ENCODE measurements around the gene ZFYVE9. TPM values are rescaled to one million over a fixed set of nuclear protein-coding genes. Genes with fewer than 3 reads are reported as not detected.

Gene ZFYVE9
- total and polyA plus RNA-seq, 10 of the 15 experiments (the other 5 are each of a cell fraction or from before 2014, with no cell fraction given) = 0.26 to 6.9 (median 2.3) TPM

DNA sequence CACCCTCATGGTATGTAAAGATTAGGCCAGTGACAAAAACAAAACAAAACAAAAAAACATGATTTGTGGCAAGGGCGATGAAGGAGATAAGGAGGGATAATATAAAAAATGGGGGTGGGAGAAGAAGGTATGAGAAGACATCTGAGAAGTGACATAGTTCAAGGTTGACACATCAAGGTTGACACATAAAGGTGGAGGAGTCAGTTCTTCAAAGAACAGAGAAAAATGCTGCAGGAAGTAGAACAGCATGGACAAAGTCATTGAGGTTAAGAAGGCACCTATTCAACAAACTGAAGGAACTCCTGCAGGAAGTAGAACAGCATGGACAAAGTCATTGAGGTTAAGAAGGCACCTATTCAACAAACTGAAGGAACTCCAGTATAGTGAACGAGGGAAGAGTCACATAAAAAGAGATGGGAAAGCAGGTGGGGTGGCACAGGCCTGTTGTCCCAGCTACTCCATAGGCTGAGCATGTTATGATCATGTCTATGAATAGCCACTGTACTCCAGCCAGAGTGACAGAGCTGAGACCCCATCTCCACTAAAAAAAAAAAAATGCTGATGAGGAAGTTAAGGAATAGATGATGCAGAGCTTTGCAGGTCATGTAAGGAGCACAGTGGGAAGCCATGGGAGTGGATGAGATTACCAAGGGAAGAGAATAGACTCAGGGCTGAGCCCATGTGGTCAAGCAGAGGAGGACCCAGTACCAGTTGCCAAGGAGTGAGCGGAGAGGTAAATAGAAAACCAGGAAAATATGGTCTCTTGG is 101.5 kb downstream of the ZFYVE9 start:
- Histone ChIP-seq H3K27ac (ENCODE audit: control insufficient read depth, insufficient read depth) (no peak overlapping the region), H4K20me1 (ENCODE audit: control insufficient read depth, insufficient read depth) (no peaks in the 10 kb centered on the region; the same call in 1 of the 2 replicates), H3K4me3 (no peak overlapping the region), H3K36me3 (ENCODE audit: control insufficient read depth in 2 of 2, insufficient read depth in 2 of 2, low read length in 1 of 2) (no peaks in the 10 kb centered on the region), H3K9me3 (replicated peaks; ENCODE audit: control insufficient read depth, insufficient read depth, low read length) (no peaks in the 10 kb centered on the region), H3K4me2 (ENCODE audit: control insufficient read depth, insufficient read depth) (no peak overlapping the region), H3K27me3 (replicated peaks in 1 of 2; ENCODE audit: control insufficient read depth in 2 of 2, insufficient read depth in 2 of 2, low read length in 1 of 2) (no peaks in the 10 kb centered on the region), H3K79me2 (ENCODE audit: control insufficient read depth, insufficient read depth, low read length) (no peaks in the 10 kb centered on the region), H2AFZ (ENCODE audit: control insufficient read depth, low read depth, low read length) (no peak overlapping the region), H3K4me1 (ENCODE audit: control insufficient read depth, insufficient read depth, low read length) (peaks cover 22% of the 10 kb centered on the region), H3K9ac (ENCODE audit: control insufficient read depth, insufficient read depth, low read length) (no peak overlapping the region)
- CTCF ChIA-PET = no interaction called here
- TF ChIP-seq TCF12 (IDR thresholded peaks at IDR 0.05; ENCODE audit: low read depth, low read length) (no peak), BCLAF1 (IDR thresholded peaks at IDR 0.05) (no peak), CBX3 (IDR thresholded peaks at IDR 0.05; ENCODE audit: borderline replicate concordance, low read depth) (no peak), E4F1 (IDR thresholded peaks at IDR 0.05; ENCODE audit: borderline replicate concordance, partially characterized antibody) (no peak), ZSCAN29 (IDR thresholded peaks at IDR 0.05) (no peak), SRF (IDR thresholded peaks at IDR 0.05; ENCODE audit: low read depth in 2 of 2, low read length in 2 of 2) (no peak), MYC (IDR thresholded peaks at IDR 0.05; ENCODE audit: insufficient read depth, insufficient read length, insufficient replicate concordance, low read length, severe bottlenecking) (no peak), JUNB (IDR thresholded peaks at IDR 0.05) (no peak), ZNF274 (IDR thresholded peaks at IDR 0.05; ENCODE audit: insufficient read depth, insufficient read length) (no peak), ZNF384 (IDR thresholded peaks at IDR 0.05; ENCODE audit: borderline replicate concordance, low read depth, low read length) (no peak), MEF2B (IDR thresholded peaks at IDR 0.05; ENCODE audit: partially characterized antibody, poor library complexity, severe bottlenecking) (no peak)
- intact Hi-C loops (cut with micrococcal nuclease; ENCODE audit: unreplicated experiment) (no loop called here), in situ Hi-C loops (cut with MboI) (no loop called here)
- RAD21 ChIA-PET (ENCODE audit: unreplicated experiment) = no interaction called here
- BruUV-seq (replicated peaks) = no TSS peak
- POLR2A ChIA-PET = no interaction called here
- DNase-seq (ENCODE audit: low read depth, low spot score) (no peak), ATAC-seq (no peak), FAIRE-seq (no peak)
- SMC1A ChIA-PET (ENCODE audit: uncharacterized antibody, unreplicated experiment) = no interaction called here
- 62% methylated on average over 3 of the region's 3 CpGs for WGBS (ENCODE audit: insufficient coverage, insufficient replicate concordance, low lambda C conversion rate, missing lambda C conversion rate)

Measured in GM12878 (cell line).